K562 treated with DMSO at 1 percent for 12 hours (cell line): Measurements from ENCODE around the gene GLB1L2. TPM values are rescaled to one million over a fixed set of nuclear protein-coding genes. Genes with fewer than 3 reads are reported as not detected.

Experiments
- total RNA-seq: library from RNA; unstranded; fragments of 300-600 nt; gene quantifications from 2 replicates; pipeline ENCODE4 v1.2.3, GENCODE V29; 2022; ENCODE audit not compliant: insufficient read depth

Gene GLB1L2
- 11.0 and 16.0 TPM in 2 replicates for total RNA-seq

DNA sequence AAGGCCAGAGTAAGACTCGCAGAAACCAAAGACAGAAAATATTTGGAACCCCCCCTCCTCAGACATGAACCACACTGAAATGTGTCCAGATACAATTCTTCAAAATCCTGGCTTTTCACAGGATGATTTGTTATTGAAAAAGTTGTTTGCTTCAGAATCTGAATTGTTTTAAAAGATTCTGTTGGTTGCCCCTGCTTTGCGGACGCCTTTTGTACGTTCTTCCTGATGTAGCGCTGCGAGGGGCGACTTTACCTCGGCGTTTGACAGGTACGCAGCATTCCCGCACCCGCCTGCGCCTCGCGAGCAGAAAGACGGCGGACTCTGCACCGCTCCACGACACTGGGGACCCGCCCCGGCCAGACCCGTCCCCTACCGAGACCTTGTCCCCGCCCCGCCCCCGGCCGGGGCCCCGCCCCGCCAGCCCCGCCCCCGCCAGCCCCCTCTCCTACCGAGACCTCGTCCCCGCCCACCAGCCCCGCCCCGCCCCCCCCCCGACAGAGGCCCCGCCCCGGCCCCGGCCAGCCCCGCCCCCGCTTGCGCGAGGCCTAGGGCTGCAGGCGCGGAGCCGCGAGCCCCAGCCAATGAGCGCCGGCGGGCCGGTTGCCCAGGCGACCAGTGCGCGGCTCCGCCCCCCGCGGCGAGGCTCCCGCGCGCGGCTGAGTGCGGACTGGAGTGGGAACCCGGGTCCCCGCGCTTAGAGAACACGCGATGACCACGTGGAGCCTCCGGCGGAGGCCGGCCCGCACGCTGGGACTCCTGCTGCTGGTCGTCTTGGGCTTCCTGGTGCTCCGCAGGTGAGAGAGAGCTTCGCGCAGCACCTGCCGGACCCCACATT, at the start of gene GLB1L2:
GLB1L2 (plus strand) TSS at position 635 of the 835 bp plus-strand sequence; CDS start at position 709, 74 bp downstream.

DNA sequence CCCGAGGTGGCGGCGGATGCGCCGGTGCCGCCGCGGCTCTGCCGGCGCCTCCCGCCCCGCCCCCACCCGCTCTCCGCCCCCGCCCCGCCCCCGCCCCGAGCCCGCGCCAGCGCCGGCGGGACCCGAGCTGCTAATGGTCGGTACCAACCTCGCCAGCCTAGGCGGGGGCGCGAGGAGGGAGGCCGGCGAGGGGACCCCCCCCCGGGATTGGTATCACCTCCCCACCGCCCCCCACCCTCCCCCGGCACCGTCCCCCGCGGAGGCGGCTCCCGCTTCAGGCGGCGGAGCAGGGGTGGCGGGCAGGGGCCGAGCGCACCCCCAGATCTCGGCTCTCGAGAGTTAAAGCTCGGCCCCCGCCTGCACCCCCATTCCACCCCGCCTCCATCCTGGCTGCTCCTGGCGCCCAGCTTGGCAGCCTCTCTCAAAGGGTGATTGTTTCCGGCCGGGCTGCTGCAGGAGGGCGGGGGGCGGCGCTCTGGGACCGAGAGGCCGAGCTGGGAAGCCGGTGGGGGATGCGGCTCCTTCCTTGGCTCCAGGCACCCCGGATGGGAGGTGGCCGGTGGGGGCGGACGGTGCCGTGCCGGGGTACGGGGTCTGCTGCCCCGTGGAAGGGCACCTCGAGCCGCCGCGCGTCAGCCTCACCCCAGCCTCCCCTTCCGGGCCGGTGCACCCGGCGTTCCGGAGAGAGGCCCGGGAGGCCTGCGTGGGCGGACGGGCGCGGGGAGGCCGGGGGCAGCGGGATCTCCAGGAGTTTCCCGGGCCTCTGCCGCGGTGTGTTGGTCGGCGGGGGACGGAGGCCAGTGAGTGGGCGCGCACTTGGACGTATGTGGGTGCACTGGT, 80.6 kb downstream of the GLB1L2 start, which contains the start of gene B3GAT1:
B3GAT1 (minus strand) TSS at position 40 of the 840 bp plus-strand sequence. CDS start 24,583 bp downstream, outside the sequence.

Other genes with a start within 250 kb of the GLB1L2 start
- 22.9 and 66.0 TPM in 2 replicates for gene NCAPD3, start 108.0 kb upstream of the GLB1L2 start, total RNA-seq
- 26.7 and 51.8 TPM in 2 replicates for gene VPS26B, start 107.3 kb upstream of the GLB1L2 start, total RNA-seq
- 50.8 and 73.7 TPM in 2 replicates for gene THYN1, start 78.6 kb upstream of the GLB1L2 start, total RNA-seq
- 20.3 and 29.2 TPM in 2 replicates for gene ACAD8, start 78.4 kb upstream of the GLB1L2 start, total RNA-seq
- gene GLB1L3, start 55.6 kb upstream of the GLB1L2 start, total RNA-seq: 0.38 TPM in 1 of 2 replicates, not detected in the other
- 0.93 TPM in 1 of 2 replicates, not detected in the other for gene B3GAT1, start 80.3 kb downstream of the GLB1L2 start, total RNA-seq